Left colon (tissue), 2 donors: Measurements from ENCODE around the gene ZBTB20. TPM values are rescaled to one million over a fixed set of nuclear protein-coding genes. Genes with fewer than 3 reads are reported as not detected.
A peak's percentile ranks its signal among the peaks of the same experiment; 100 is the strongest.

Experiments
- ATAC-seq: fragments of 200-7000 bp; cut with Tn5 transposase; one replicate; pipeline ENCODE4 v1.9.1; 2020; ENCODE audit warnings: mild to moderate bottlenecking, moderate library complexity
- DNase-seq, 2 donors: peaks; one replicate each; pipeline ENCODE4 v3.0.0-alpha.2; 2020
- intact Hi-C, 2 donors: fragments of 100-400 bp; cut with DNase I in 1 of 2; cut with micrococcal nuclease in 1 of 2; formaldehyde crosslinking; loops; one replicate each; pipeline versions ENCODE4 v1.11.2 to v1.14.0; 2022; cut with DNase I, micrococcal nuclease
- total RNA-seq, 2 donors: library from RNA; stranded (reverse); fragmentation: NEBNext Ultra II Directional; extraction: Animal tissue kit (Norgen Biotek cat#: 25700); gene quantifications; one replicate each; pipeline ENCODE4 v1.2.1, GENCODE V29; 2021
- donor health status: DM: no; HTN: no; CAD: no.
- donor health status: DM: yes; HTN: yes; CAD: no.

Gene ZBTB20
- total RNA-seq, 2 donors from 2014 or later: 27.1 to 27.3 TPM

GRCh38 chr3:114642951-114643741 lies 503.9 kb downstream of the ZBTB20 start:
- intact Hi-C loops: no loop called here
- ATAC-seq: no peak
- no peak for DNase-seq

- ATAC-seq: no peak
- no peak for DNase-seq
- intact Hi-C loops: no loop called here
Measured at GRCh38 chr3:114640126-114640525, 507.0 kb downstream of the ZBTB20 start.

GRCh38 chr3:114639171-114639570 lies 507.9 kb downstream of the ZBTB20 start:
- intact Hi-C loops: no loop called here
- ATAC-seq (no peak), DNase-seq (no peak)

DNA sequence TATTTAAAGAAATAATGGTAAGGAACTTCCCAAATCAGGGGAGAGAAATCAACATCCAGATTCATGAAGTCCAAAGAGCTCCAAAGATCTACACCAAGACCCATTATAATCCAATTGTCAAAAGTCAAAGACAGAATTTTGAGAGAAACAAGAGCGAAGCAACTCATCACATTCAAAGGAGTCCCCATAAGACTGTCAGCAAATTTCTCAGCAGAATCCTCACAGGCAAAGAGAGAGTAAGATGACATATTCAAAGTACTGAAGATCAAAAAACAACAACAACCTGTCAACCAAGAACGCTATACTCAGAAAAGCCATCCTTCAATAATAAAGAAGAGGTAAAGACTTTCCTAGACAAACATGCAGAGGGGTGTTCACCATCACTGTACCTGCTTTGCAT lies 511.2 kb downstream of the ZBTB20 start:
- intact Hi-C loops: no loop called here

DNA sequence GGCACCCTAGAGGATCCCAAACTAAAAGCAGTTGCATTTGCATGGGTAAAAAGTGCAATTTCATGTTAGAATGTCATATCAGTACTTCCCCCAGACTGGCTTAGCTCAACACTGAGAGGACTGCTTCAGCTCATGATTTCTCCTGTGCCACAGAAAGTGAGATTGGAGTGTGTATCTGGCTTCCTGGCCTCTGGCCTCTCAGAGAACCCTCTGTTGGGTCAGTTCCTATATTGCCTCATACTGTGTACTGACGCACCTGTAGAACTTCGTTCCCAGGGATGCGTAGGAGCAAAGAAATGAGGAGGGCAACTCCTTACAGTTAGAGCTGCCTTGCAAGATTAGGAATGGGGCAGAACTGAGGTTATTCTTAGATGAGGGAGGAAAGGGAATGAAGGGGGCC lies 512.5 kb downstream of the ZBTB20 start:
- DNase-seq: no peak
- no peak for ATAC-seq
- intact Hi-C loops: no loop called here

More for the DNA sequence above, 511.2 kb downstream of the ZBTB20 start:
- DNase-seq: no peak
- no peak for ATAC-seq

- intact Hi-C loops: no loop called here
- DNase-seq (no peak), ATAC-seq (no peak)
Measured at GRCh38 chr3:114632757-114633424, 514.2 kb downstream of the ZBTB20 start.

DNA sequence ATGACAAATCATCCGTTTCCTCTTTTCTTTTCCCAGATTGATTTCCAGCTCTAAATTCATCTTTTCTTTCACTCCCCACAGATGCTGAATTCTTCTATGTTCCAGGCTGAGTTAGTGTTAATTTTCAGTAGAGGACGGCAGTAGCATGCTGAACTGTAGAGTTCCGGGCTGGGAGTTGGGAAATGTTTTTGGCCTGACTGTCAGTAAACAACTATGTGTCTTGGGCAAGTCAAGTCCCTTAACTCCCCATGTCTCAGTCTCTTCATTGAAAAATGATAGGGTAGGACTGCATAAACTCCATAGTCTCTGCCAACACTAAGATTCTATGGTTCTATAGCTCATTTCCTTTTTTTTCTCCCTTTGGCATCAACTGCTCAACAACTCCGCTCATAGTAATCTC lies 519.3 kb downstream of the ZBTB20 start:
- DNase-seq (no peak), ATAC-seq (no peak)
- intact Hi-C loops: no loop called here

- ATAC-seq: no peak
- intact Hi-C loops: no loop called here
- DNase-seq: no peak
Measured at GRCh38 chr3:114626751-114627150, 520.3 kb downstream of the ZBTB20 start.

GRCh38 chr3:114624571-114625181 lies 522.4 kb downstream of the ZBTB20 start:
- ATAC-seq: peak; percentile 54
- intact Hi-C loops: no loop called here
- peak; percentile 52 to 88 for DNase-seq

GRCh38 chr3:114624047-114624445 lies 523.0 kb downstream of the ZBTB20 start:
- peak; percentile 6 to 58 for DNase-seq
- no peak for ATAC-seq
- intact Hi-C loops: no loop called here

DNA sequence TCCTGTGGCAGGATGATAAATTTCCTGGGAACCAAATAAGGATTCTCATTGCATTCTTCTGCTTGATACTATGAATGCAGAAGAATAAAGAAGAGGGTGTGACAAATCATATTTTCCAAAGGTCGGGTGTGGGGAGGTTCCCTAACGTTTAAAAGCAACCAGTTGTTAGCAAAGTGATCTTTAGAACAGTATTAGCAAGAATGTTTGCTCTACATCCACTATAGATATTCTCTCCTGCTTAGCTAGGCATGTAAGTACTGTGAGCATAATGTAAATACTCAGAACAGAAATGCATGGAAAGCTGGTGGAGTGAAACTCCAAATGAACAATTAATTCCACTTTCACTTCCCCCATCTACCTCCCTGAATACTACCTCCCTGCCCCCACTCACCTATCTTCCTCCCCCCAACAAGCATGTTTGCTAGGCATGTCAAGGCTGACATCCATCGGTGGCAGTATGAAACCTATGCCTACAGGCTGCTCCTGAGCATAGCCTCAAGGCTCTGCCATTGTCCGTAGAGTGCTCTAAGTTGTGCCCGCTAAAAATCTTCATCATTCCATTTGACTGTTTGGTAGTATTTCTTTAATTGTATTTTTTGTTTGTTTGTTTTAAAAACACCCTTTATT lies 523.6 kb downstream of the ZBTB20 start:
- ATAC-seq: peak; percentile 30
- no peak for DNase-seq
- intact Hi-C loops: no loop called here

DNA sequence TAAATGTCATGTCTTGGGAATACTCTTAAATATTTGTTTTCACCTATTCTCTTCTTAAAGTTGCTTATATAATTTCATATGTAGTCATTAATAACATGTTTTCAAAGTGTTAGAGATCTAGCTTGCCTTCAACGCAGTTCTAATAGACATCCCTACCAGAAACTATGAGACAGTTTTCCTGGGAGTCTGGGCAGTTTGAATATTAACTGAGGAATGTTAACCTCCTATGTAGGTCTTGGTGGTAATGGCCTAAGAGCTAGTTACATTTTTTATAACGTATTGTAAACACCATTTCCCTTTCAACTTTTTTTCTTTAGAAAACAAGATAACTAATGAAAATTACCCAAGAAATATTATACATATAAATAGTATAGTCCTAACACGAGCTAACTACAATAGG lies 525.1 kb downstream of the ZBTB20 start:
- no peak for ATAC-seq
- DNase-seq: no peak
- intact Hi-C loops: no loop called here

DNA sequence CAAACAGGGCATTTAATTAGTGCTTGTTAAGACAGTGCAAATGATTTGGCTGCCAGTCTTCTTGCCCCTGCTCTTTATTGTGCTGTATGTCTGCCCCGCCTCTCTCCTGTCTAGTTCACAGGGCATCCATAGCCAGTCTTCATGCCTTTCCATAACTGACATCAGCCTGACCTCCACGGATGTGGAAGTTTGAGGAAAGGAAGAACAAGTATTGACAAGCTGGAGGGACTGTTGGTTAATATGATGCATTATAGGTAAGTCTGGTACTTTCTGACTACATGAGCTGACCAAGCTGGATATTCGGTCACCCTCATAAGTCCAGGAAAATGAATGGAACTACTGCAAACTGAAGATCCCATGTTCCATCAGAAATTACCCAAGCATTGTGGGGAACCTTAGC lies 527.3 kb downstream of the ZBTB20 start:
- DNase-seq: no peak
- intact Hi-C loops: no loop called here
- ATAC-seq: no peak

- no peak for ATAC-seq
- intact Hi-C loops: no loop called here
- no peak for DNase-seq
Measured at GRCh38 chr3:114615523-114616085, 531.5 kb downstream of the ZBTB20 start.

DNA sequence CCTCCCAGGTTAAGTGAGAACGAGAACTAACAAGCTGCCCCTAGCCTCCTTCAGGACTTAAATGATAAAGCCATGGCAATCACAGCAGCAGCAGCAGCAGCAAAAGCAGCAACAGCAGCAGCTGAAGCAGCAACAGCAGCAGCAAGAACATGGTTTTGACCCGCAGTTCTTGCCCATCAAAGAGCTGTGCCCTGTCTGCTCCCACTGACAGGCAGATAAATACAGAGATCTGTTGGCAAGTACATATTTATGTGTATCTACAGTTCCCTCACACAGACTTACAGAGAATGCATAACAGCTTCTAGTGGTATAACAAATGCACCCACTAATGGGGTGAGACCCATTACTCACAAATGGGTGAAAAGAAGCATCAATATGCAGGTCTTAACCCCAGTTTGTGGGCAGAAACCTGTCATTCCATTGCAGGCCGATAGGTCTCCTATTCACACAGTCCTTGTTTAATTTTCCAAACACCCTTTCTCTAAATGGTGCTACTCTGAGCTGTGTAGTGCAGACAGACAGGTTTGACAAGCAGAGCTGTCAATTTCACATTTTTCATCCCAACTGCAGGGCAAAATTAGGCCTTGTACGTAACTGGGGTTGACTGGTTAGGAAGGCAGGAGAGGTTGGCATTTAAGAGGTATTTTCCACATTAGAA lies 537.0 kb downstream of the ZBTB20 start:
- DNase-seq (no peak), ATAC-seq (no peak)
- intact Hi-C loops: no loop called here

- no peak for DNase-seq
- ATAC-seq: no peak
- intact Hi-C loops: no loop called here
Measured at GRCh38 chr3:114608293-114608692, 538.8 kb downstream of the ZBTB20 start.

DNA sequence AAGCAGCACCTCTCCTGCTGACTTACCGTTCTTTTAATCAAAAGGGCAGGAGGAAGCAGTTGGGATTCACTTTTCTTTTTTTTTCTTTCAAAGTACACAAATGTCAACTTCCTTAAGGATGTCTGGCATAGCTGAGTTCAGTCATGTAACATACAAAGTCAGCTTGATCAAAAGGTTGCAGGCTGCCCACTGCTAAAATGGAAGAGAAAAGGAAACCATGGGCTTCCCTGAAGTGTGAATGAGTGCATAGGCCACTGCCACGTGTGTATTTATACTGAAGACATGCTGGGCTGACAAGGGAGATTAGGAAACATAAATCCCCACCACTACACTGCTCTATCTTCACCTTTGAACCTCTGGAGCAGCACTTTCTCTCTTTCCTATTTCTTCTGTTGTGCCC lies 540.8 kb downstream of the ZBTB20 start:
- ATAC-seq: peak; percentile 36
- DNase-seq: no peak
- intact Hi-C loops: no loop called here

DNA sequence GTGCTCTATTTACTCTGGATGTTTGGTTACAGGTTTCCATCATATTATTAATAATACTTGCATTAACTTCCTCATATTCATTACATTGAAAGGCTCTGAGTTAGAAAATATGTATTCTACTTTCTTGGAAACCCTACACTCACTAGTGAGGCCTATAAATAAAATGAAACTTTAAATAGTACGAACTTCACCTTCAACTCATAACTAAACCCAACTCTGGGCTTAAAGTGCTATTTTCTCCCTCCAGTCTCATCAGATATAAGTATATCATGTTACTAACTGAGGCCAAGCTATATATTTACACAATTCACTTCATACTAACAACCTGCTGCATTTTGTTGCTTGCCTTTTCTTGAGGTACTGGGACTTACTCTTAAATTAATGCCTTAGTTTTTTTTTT lies 546.5 kb downstream of the ZBTB20 start:
- intact Hi-C loops: no loop called here
- no peak for DNase-seq
- no peak for ATAC-seq

- DNase-seq (no peak), ATAC-seq (no peak)
- intact Hi-C loops: no loop called here
Measured at GRCh38 chr3:114597871-114598270, 549.2 kb downstream of the ZBTB20 start.
